Endodermal cell (in vitro differentiated cells): ENCODE measurements around the gene SLC44A4. TPM values are rescaled to one million over a fixed set of nuclear protein-coding genes. Genes with fewer than 3 reads are reported as not detected.
"Not testable (repeated sequence)": the region's sequence is repeated elsewhere in the genome, so short reads cannot be mapped to it uniquely, and the experiment has no call there.

ENCODE experiments used
- DNase-seq: peaks from one replicate; pipeline ENCODE4 v3.0.0-alpha.2; 2017
- H3K27ac ChIP-seq: 2 replicates; pipeline ENCODE4 v1.5.1; 2013; ENCODE audit warnings: mild to moderate bottlenecking, low read depth, low read length, moderate library complexity
- H3K27me3 ChIP-seq: 2 replicates; pipeline ENCODE4 v1.6.1; 2013; ENCODE audit warnings: mild to moderate bottlenecking, low read length, moderate library complexity; ENCODE audit not compliant: insufficient read depth, control insufficient read depth, poor library complexity, severe bottlenecking
- H3K36me3 ChIP-seq: 2 replicates; pipeline ENCODE4 v1.7.0; 2013; ENCODE audit warnings: mild to moderate bottlenecking, low read length, moderate library complexity; ENCODE audit not compliant: control insufficient read depth, insufficient read depth
- H3K4me1 ChIP-seq: one replicate; pipeline ENCODE4 v1.7.0; 2013; ENCODE audit warnings: low read length; ENCODE audit not compliant: control insufficient read depth, insufficient read depth
- H3K4me3 ChIP-seq: 2 replicates; pipeline ENCODE4 v1.5.1; 2013; ENCODE audit warnings: mild to moderate bottlenecking, low read length, moderate library complexity
- H3K9ac ChIP-seq: 2 replicates; pipeline ENCODE4 v1.6.1; 2013; ENCODE audit warnings: mild to moderate bottlenecking, low read length, moderate library complexity; ENCODE audit not compliant: poor library complexity, severe bottlenecking; ENCODE audit errors: extremely low read depth
- H3K9me3 ChIP-seq: 2 replicates; pipeline ENCODE4 v1.6.1; 2013; ENCODE audit warnings: mild to moderate bottlenecking, low read length, moderate library complexity; ENCODE audit not compliant: control insufficient read depth
- H3K27ac Mint-ChIP-seq: 2 replicates; pipeline ENCODE4 v1.8.0; 2020; ENCODE audit warnings: mixed read lengths
- H3K27me3 Mint-ChIP-seq: 2 replicates; pipeline ENCODE4 v1.8.0; 2021; ENCODE audit warnings: mild to moderate bottlenecking, mixed read lengths; ENCODE audit not compliant: insufficient read depth
- H3K36me3 Mint-ChIP-seq: 2 replicates; pipeline ENCODE4 v1.8.0; 2020; ENCODE audit warnings: low read depth, mixed read lengths
- H3K4me1 Mint-ChIP-seq: 2 replicates; pipeline ENCODE4 v1.8.0; 2020; ENCODE audit warnings: mixed read lengths
- H3K4me3 Mint-ChIP-seq: 2 replicates; pipeline ENCODE4 v1.8.0; 2020; ENCODE audit warnings: mild to moderate bottlenecking, moderate library complexity, mixed read lengths
- H3K9me3 Mint-ChIP-seq: 2 replicates; pipeline ENCODE4 v1.8.0; 2020; ENCODE audit warnings: mild to moderate bottlenecking, mixed read lengths
- CTCF ChIP-seq: fragments of 200-600 bp; sonication (generic); conservative IDR thresholded peaks from 2 replicates; pipeline ENCODE4 v1.5.0; 2021; ENCODE audit warnings: antibody characterized with exemption, mild to moderate bottlenecking
- WGBS, 2 experiments: methylation state at CpG; one replicate each; pipeline versions ENCODE4 v1.1.5 to v1.1.7; 2013; ENCODE audit warnings: missing lambda C conversion rate in 2 of 2, mixed read lengths in 1 of 2; ENCODE audit not compliant: insufficient coverage in 1 of 2, insufficient read length in 1 of 2; 5-methylcytosine and 5-hydroxymethylcytosine counted together
- total RNA-seq, 2 donors: library from RNA; stranded (reverse); fragmentation: NEBNext Ultra II Directional in 1 of 2; extraction: Animal tissue kit (Norgen Biotek cat#: 25700) in 1 of 2; gene quantifications; 2 replicates in 1 of 2; 3 replicates in 1 of 2; pipeline ENCODE4 v1.2.1, GENCODE V29; 2021

SLC44A4 gene
- total RNA-seq, 2 donors from 2014 or later, result 1.3 to 3.6 TPM

DNA sequence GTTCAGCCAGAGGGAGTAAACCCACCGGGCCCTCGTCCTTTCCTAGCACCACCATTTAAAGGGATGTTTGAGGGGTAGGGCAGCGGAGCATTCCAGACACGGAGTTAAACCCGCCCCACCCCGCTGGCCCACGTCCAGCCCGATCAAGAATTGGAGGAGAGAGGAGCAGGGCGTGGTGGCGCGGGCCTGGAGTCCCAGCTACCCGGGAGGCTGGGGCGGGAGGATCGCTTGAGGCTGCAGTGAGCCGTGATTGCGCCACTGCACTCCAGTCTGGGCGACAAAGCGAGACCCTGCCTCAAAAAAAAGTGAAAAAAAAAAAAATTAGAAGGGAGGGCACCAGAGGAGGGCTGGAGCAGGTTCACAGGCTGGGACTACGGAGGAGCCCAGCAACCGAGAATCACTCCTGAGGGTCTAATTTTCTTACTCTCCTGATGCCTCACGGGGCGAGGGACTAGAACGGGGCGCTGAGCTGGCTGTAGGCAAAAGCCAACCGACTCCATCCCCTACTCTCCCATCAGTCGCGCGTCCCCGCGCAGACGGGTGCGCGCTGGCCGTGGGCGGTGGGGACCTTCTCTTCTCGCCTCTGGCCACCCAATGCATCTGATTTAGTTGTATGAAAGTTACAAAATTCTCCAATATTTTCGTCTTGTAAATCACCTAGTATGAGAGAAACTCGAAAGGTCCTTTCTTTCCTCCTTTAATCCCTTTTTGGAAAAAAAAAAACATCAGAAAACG, 57.3 kb downstream of the SLC44A4 start:
- Histone ChIP-seq H3K9me3 (no peaks in the 10 kb centered on the region), H3K4me1 (no peaks in the 10 kb centered on the region), H3K27me3 (no peaks in the 10 kb centered on the region), H3K9ac (peak overlapping the region; percentile 64), H3K36me3 (no peaks in the 10 kb centered on the region), H3K27ac (peak overlapping the region; percentile 55), H3K4me3 (peak overlapping the region; percentile 83)
- Mint-ChIP-seq H3K27ac (peak overlapping the region; percentile 99), H3K9me3 (peaks cover 11% of the 10 kb centered on the region), H3K4me3 (peak overlapping the region; percentile 79), H3K4me1 (peaks cover 46% of the 10 kb centered on the region), H3K27me3 (peaks cover 3% of the 10 kb centered on the region), H3K36me3 (peaks cover 3% of the 10 kb centered on the region)
- 18 to 40% methylated on average over 12 to 39 of the region's 39 CpGs for WGBS, 2 experiments
- TF ChIP-seq CTCF, result no peak
- DNase-seq, result peak; percentile 83

DNA sequence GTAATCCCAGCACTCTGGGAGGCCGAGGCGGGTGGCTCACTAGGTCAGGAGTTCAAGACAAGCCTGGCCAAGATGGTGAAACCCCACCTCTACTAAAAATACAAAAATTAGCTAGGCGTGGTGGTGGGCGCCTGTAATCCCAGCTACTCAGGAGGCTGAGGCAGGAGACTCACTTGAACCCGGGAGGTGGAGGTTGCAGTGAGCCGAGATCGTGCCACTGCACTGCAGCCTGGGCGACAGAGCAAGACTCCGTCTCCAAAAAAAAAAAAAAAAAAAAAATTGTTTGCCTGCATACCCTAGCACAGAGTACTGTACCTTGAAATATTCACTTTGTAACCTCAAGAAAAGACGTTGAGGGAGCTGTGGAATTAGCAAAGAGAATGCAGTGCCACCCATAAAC, 58.4 kb downstream of the SLC44A4 start:
- peaks cover 13% of the 10 kb centered on the region for H3K9me3 Mint-ChIP-seq
- DNase-seq, H3K4me3 Mint-ChIP-seq, H3K9me3 ChIP-seq, H3K27me3 ChIP-seq, H3K27ac Mint-ChIP-seq, H3K27ac ChIP-seq, H3K27me3 Mint-ChIP-seq, H3K36me3 ChIP-seq, H3K4me3 ChIP-seq, H3K36me3 Mint-ChIP-seq, H3K4me1 ChIP-seq, H3K9ac ChIP-seq: not testable (repeated sequence)
- H3K4me1 Mint-ChIP-seq, result peaks cover 40% of the 10 kb centered on the region
- WGBS, 2 experiments, result 95% methylated on average over 4 to 10 of the region's 10 CpGs

- H3K36me3 Mint-ChIP-seq, result peaks cover 3% of the 10 kb centered on the region
- H3K27me3 Mint-ChIP-seq, result peaks cover 3% of the 10 kb centered on the region
- no peak overlapping the region for H3K9ac ChIP-seq
- no peak overlapping the region for H3K27ac ChIP-seq
- H3K4me3 Mint-ChIP-seq, result no peak overlapping the region
- TF ChIP-seq CTCF, result no peak
- DNase-seq, result no peak
- H3K4me1 ChIP-seq, result no peaks in the 10 kb centered on the region
- H3K36me3 ChIP-seq, result no peaks in the 10 kb centered on the region
- H3K27ac Mint-ChIP-seq, result no peak overlapping the region
- H3K9me3 Mint-ChIP-seq, result peaks cover 13% of the 10 kb centered on the region
- no peaks in the 10 kb centered on the region for H3K27me3 ChIP-seq
- H3K9me3 ChIP-seq, result no peaks in the 10 kb centered on the region
- H3K4me1 Mint-ChIP-seq, result peaks cover 36% of the 10 kb centered on the region
- H3K4me3 ChIP-seq, result no peak overlapping the region
Measured at GRCh38 chr6:31819871-31820299, 58.9 kb downstream of the SLC44A4 start.

DNA sequence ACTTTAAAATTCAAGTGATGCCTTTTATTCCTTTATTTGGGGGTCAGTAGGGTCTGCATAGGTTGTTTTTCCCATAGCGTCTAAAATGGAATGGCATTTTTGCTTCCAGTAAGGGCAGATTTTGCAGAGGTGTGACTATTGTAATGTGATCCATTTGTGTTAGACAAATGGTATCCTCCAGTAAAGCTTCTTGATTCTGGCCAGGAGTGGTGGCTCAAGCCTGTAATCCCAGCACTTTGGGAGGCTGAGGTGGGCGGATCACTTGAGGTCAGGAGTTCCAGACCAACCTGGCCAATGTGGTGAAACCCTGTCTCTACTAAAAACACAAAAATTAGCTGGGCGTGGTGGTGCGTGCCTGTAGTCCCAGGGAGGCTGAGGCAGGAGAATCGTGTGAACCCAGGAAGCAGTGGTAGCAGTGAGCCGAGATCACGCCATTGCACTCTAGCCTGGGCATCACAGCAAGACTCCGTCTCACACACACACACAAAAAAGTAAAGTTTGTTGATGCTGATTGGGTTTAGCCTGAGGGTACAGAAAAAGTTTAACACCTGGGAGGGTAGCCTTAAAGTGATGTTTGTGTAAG, 60.8 kb downstream of the SLC44A4 start:
- H3K27ac ChIP-seq, H3K36me3 ChIP-seq, H3K9ac ChIP-seq, H3K36me3 Mint-ChIP-seq, H3K4me1 ChIP-seq, H3K9me3 ChIP-seq, H3K27me3 ChIP-seq, H3K27me3 Mint-ChIP-seq: not testable (repeated sequence)
- 88 to 100% methylated on average over 2 to 8 of the region's 8 CpGs for WGBS, 2 experiments
- Mint-ChIP-seq H3K4me1 (peaks cover 36% of the 10 kb centered on the region), H3K27ac (peak overlapping the region; percentile 76), H3K9me3 (peaks cover 13% of the 10 kb centered on the region), H3K4me3 (peak overlapping the region; percentile 57)
- peak; percentile 65 for DNase-seq
- H3K4me3 ChIP-seq, result peak overlapping the region; percentile 84

DNA sequence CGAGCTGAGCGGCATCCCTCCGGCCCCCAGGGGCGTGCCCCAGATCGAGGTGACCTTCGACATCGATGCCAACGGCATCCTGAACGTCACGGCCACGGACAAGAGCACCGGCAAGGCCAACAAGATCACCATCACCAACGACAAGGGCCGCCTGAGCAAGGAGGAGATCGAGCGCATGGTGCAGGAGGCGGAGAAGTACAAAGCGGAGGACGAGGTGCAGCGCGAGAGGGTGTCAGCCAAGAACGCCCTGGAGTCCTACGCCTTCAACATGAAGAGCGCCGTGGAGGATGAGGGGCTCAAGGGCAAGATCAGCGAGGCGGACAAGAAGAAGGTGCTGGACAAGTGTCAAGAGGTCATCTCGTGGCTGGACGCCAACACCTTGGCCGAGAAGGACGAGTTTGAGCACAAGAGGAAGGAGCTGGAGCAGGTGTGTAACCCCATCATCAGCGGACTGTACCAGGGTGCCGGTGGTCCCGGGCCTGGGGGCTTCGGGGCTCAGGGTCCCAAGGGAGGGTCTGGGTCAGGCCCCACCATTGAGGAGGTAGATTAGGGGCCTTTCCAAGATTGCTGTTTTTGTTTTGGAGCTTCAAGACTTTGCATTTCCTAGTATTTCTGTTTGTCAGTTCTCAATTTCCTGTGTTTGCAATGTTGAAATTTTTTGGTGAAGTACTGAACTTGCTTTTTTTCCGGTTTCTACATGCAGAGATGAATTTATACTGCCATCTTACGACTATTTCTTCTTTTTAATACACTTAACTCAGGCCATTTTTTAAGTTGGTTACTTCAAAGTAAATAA, 61.5 kb downstream of the SLC44A4 start:
- not testable (repeated sequence) for H3K9me3 ChIP-seq, DNase-seq, H3K36me3 Mint-ChIP-seq, H3K9ac ChIP-seq, H3K27me3 Mint-ChIP-seq, H3K4me1 ChIP-seq, H3K27me3 ChIP-seq, H3K27ac ChIP-seq, H3K36me3 ChIP-seq
- WGBS, 2 experiments, result 90% methylated on average over 10 to 15 of the region's 37 CpGs
- peak overlapping the region; percentile 76 for H3K27ac Mint-ChIP-seq
- H3K9me3 Mint-ChIP-seq, result peaks cover 13% of the 10 kb centered on the region
- H3K4me3 ChIP-seq, result peak overlapping the region; percentile 84
- peaks cover 29% of the 10 kb centered on the region for H3K4me1 Mint-ChIP-seq
- peak overlapping the region; percentile 57 for H3K4me3 Mint-ChIP-seq
